Chondrocyte (in vitro differentiated cells): ENCODE results near the gene LILRB2. TPM values are rescaled to one million over a fixed set of nuclear protein-coding genes. Genes with fewer than 3 reads are reported as not detected.
"Not testable (repeated sequence)": the region's sequence is repeated elsewhere in the genome, so short reads cannot be mapped to it uniquely, and the experiment has no call there.

Experiments
- DNase-seq: peaks from one replicate; pipeline ENCODE4 v3.0.0; 2021; ENCODE audit warnings: mixed read lengths, low spot score
- H3K27ac Mint-ChIP-seq: one replicate; pipeline ENCODE4 v1.8.0; 2021; ENCODE audit warnings: mild to moderate bottlenecking, moderate library complexity, mixed read lengths; ENCODE audit not compliant: unreplicated experiment
- H3K27me3 Mint-ChIP-seq: 2 replicates; pipeline ENCODE4 v1.8.0; 2021; ENCODE audit warnings: low read depth, mixed read lengths
- H3K36me3 Mint-ChIP-seq: 2 replicates; pipeline ENCODE4 v1.8.0; 2021; ENCODE audit warnings: low read depth, mixed read lengths
- H3K4me1 Mint-ChIP-seq: 2 replicates; pipeline ENCODE4 v1.8.0; 2021; ENCODE audit warnings: low read depth, mild to moderate bottlenecking, mixed read lengths
- H3K4me3 Mint-ChIP-seq: one replicate; pipeline ENCODE4 v1.8.0; 2021; ENCODE audit warnings: mild to moderate bottlenecking, moderate library complexity, mixed read lengths; ENCODE audit not compliant: unreplicated experiment
- H3K9me3 Mint-ChIP-seq: 2 replicates; pipeline ENCODE4 v1.8.0; 2021; ENCODE audit warnings: low read depth, mixed read lengths
- total RNA-seq: library from RNA; stranded (reverse); gene quantifications from 3 replicates; pipeline ENCODE4 v1.2.1, GENCODE V29; 2021
- TF ChIP-seq, protein P1 (sequence below): fragments of 200-600 bp; sonication (generic); IDR thresholded peaks from 2 replicates; pipeline ENCODE4 v1.5.0; 2021; ENCODE audit warnings: antibody characterized with exemption, mild to moderate bottlenecking, moderate library complexity

LILRB2 gene
- total RNA-seq, 1 donor from 2014 or later: not detected

DNA sequence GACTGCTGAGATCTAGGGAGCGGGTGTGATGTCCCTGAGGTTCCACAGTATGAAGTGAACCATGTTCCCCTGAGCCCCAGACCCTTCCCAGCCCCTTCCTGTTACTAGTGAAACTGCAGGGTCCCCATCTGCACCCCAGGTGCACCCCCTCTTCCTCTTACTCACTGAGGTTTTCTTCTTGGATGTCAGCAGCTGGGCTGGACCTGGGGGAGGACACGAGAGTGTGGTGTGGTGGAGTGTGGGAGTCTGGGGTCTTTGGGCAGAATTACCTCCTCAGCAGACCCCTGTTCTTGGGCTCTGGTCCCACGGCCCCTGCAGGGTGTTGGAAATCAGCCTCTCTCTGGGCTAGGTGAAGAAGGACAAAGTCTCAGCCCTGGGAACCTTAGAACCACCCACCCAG is 35.0 kb downstream of the LILRB2 start:
- TF ChIP-seq, protein P1, sequence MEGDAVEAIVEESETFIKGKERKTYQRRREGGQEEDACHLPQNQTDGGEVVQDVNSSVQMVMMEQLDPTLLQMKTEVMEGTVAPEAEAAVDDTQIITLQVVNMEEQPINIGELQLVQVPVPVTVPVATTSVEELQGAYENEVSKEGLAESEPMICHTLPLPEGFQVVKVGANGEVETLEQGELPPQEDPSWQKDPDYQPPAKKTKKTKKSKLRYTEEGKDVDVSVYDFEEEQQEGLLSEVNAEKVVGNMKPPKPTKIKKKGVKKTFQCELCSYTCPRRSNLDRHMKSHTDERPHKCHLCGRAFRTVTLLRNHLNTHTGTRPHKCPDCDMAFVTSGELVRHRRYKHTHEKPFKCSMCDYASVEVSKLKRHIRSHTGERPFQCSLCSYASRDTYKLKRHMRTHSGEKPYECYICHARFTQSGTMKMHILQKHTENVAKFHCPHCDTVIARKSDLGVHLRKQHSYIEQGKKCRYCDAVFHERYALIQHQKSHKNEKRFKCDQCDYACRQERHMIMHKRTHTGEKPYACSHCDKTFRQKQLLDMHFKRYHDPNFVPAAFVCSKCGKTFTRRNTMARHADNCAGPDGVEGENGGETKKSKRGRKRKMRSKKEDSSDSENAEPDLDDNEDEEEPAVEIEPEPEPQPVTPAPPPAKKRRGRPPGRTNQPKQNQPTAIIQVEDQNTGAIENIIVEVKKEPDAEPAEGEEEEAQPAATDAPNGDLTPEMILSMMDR: no peak
- H3K4me1 Mint-ChIP-seq: peaks cover 3% of the 10 kb centered on the region
- peaks cover 16% of the 10 kb centered on the region for H3K27me3 Mint-ChIP-seq
- H3K27ac Mint-ChIP-seq: no peak overlapping the region
- H3K4me3 Mint-ChIP-seq: no peak overlapping the region
- no peaks in the 10 kb centered on the region for H3K9me3 Mint-ChIP-seq
- no peaks in the 10 kb centered on the region for H3K36me3 Mint-ChIP-seq
- no peak for DNase-seq

DNA sequence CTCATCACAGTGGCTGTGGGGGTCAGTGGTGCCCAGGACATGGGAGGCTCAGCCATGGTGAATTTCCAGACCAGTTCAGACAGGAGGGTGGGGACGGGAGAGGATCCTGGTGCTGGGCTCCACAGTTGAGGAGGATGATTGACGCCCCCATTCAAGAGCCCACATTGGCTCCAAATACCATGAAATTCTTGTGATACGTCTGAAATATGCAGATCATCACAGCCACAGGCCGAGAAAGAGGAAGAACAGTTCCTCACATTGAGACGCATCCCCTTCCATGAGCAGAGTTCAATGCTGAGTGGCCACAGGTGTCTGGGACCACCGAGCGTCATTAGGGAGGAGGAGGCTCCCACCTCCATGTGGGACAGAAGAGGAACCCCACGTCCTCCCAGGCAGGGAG is 37.1 kb downstream of the LILRB2 start:
- not testable (repeated sequence) for H3K4me3 Mint-ChIP-seq, H3K27ac Mint-ChIP-seq, H3K4me1 Mint-ChIP-seq, DNase-seq, H3K36me3 Mint-ChIP-seq, H3K9me3 Mint-ChIP-seq
- peaks cover 12% of the 10 kb centered on the region for H3K27me3 Mint-ChIP-seq

DNA sequence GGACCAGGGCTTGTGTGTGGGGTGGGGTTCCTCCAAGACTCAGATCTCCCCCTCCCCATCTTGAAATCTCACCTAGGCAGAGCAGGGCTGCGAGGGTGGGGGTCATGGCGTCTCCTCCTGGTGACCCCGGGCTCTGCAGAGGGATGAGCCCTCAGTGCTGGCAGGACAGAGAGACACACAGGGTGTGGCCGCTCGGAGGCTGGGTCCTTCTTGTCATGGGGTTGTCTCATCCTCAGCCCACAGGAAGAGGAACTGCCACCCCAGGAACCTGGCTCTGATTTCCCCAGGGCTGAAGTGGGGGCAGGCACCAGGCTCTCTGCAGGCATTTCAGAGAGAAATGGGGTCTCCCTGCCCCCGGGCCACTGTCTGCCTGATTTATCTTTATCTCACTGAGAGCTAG is 38.3 kb downstream of the LILRB2 start, which contains the start of gene LILRA6:
Gene LILRA6, minus strand, starts transcription at position 145 of the 400 bp plus-strand sequence.
- not testable (repeated sequence) for DNase-seq, H3K4me3 Mint-ChIP-seq, H3K4me1 Mint-ChIP-seq, H3K27ac Mint-ChIP-seq, H3K9me3 Mint-ChIP-seq, H3K36me3 Mint-ChIP-seq
- peaks cover 19% of the 10 kb centered on the region for H3K27me3 Mint-ChIP-seq

- not testable (repeated sequence) for DNase-seq, H3K4me3 Mint-ChIP-seq, H3K4me1 Mint-ChIP-seq, H3K9me3 Mint-ChIP-seq, H3K36me3 Mint-ChIP-seq, H3K27ac Mint-ChIP-seq
- peaks cover 20% of the 10 kb centered on the region for H3K27me3 Mint-ChIP-seq
Observed at GRCh38 chr19:54242234-54242633, 38.7 kb downstream of the LILRB2 start.

GRCh38 chr19:54240372-54241336 is 40.3 kb downstream of the LILRB2 start:
- not testable (repeated sequence) for H3K4me1 Mint-ChIP-seq, H3K36me3 Mint-ChIP-seq, H3K27ac Mint-ChIP-seq, H3K4me3 Mint-ChIP-seq, DNase-seq, H3K9me3 Mint-ChIP-seq
- H3K27me3 Mint-ChIP-seq: peaks cover 22% of the 10 kb centered on the region

- H3K9me3 Mint-ChIP-seq, H3K4me1 Mint-ChIP-seq, H3K4me3 Mint-ChIP-seq, H3K36me3 Mint-ChIP-seq, H3K27ac Mint-ChIP-seq: not testable (repeated sequence)
- DNase-seq: peak; percentile 93
- peaks cover 25% of the 10 kb centered on the region for H3K27me3 Mint-ChIP-seq
Observed at GRCh38 chr19:54239491-54240371, 41.2 kb downstream of the LILRB2 start.

- DNase-seq: peak; percentile 35
- Mint-ChIP-seq H3K27ac (no peak overlapping the region), H3K9me3 (peaks cover 15% of the 10 kb centered on the region), H3K4me1 (no peaks in the 10 kb centered on the region), H3K36me3 (peaks cover 4% of the 10 kb centered on the region), H3K27me3 (peaks cover 36% of the 10 kb centered on the region), H3K4me3 (no peak overlapping the region)
- TF ChIP-seq, protein P1: no peak
Observed at GRCh38 chr19:54233941-54234340, 47.0 kb downstream of the LILRB2 start.
